Lower leg skin (tissue), 4 donors: ENCODE measurements around the gene CLP1. TPM values are rescaled to one million over a fixed set of nuclear protein-coding genes. Genes with fewer than 3 reads are reported as not detected.

ENCODE experiments used
- DNase-seq, 2 donors: peaks; one replicate each; pipeline ENCODE4 v3.0.0-alpha.2; 2019; ENCODE audit warnings: low spot score in 2 of 2
- H3K4me3 ChIP-seq: fragments of 200-600 bp; sonication (generic); 2 replicates; pipeline ENCODE4 v1.5.1; 2017; ENCODE audit warnings: mild to moderate bottlenecking, low read depth; ENCODE audit not compliant: poor library complexity, severe bottlenecking
- CTCF ChIP-seq, 3 donors: fragments of 450-650 bp; IDR thresholded peaks; one replicate each; pipeline ENCODE4 v1.5.1; 2016; ENCODE audit warnings: antibody characterized with exemption in 3 of 3, mild to moderate bottlenecking in 3 of 3, moderate library complexity in 2 of 3
- POLR2A ChIP-seq, 2 donors: fragments of 450-650 bp; IDR thresholded peaks; one replicate each; pipeline ENCODE4 v1.6.1; 2016 to 2017; ENCODE audit warnings: antibody characterized with exemption in 2 of 2, mild to moderate bottlenecking in 1 of 2, moderate library complexity in 1 of 2
- WGBS, 2 donors: methylation state at CpG; one replicate each; pipeline ENCODE4 v1.1.5; 2018; 5-methylcytosine and 5-hydroxymethylcytosine counted together
- intact Hi-C: fragments of 100-400 bp; cut with DNase I; formaldehyde crosslinking; loops from one replicate; pipeline ENCODE4 v1.15.0; 2023; ENCODE audit warnings: low total_unique reads
- microRNA counts, 2 donors: library from miRNA; unstranded; fragments of <30 nt; microRNA quantifications; one replicate each; lab custom pipeline; 2016
- microRNA-seq, 2 donors: library from miRNA; unstranded; fragments of <30 nt; microRNA quantifications; one replicate each; pipeline ENCODE4, GENCODE V29; 2016; ENCODE audit warnings: borderline replicate concordance in 2 of 2, borderline number of aligned reads in 1 of 2
- total RNA-seq, 4 donors: library from RNA; depleted of rRNA; stranded (reverse); fragments of >200 nt; gene quantifications; one replicate each; pipeline ENCODE4 v1.1.0, GENCODE V29; 2016

CLP1 gene
- total RNA-seq, 4 donors from 2014 or later: 14.0 to 29.2 (median 17.6) TPM

DNA sequence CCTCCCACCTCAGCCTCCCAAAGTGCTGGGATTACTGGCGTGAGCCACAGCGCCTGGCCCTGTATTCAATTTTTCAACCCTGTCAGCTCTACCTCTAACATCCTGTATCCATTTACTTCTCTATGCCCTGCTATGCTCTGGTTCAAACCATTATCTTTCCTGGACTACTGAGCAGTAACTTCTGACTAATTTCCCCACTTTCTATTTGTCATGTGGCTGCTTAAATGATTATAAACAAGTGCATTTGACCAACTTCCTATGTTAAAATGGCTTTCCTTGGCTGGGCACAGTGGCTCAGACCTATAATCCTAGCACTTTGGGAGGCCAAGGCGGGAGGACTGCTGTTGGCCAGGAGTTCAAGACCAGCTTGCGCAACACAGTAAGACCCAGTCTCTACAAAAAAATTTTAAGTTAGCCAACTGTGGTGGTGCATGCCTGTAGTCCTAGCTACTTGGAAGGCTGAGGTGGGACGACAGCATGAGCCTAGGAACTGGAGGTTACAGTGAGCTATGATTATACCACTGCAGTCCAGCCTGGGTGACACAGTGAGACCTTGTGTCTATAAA, 52.3 kb downstream of the CLP1 start:
- no peak for DNase-seq
- TF ChIP-seq CTCF (IDR thresholded peaks at IDR 0.05) (no peak), POLR2A (IDR thresholded peaks at IDR 0.05) (no peak)
- intact Hi-C loops: no loop called here
- 92 to 94% methylated on average over 5 of the region's 5 CpGs for WGBS, 2 donors
- no peak overlapping the region for H3K4me3 ChIP-seq

MicroRNAs encoded within 50 kb of the gene (microRNA counts, 767-probe panel; counts per million panel counts)
- microRNA hsa-miR-130a-3p (lab: Ali Mortazavi, UCI): 10,515 to 11,295 counts per million in 2 donors

Small RNA genes within 50 kb of the gene (microRNA-seq; reads per million reads assigned to microRNA genes)
- gene MIR130A: 6,652 to 7,357 reads per million in 2 donors

Other genes starting within 250 kb of the CLP1 start
- gene SLC43A3, start 230.6 kb upstream of the CLP1 start, total RNA-seq: 10 to 100 TPM; 12.4 to 66.4 (median 41.1) TPM
- 1 to 10 TPM in 3 of 4 donors, under 1 TPM in 1; 0.55 to 3.6 (median 2.3) TPM for gene RTN4RL2, start 197.2 kb upstream of the CLP1 start, total RNA-seq
- 10 to 100 TPM; 15.9 to 20.2 (median 18.3) TPM for gene SLC43A1, start 142.1 kb upstream of the CLP1 start, total RNA-seq
- gene TIMM10, start 127.0 kb upstream of the CLP1 start, total RNA-seq: 10 to 100 TPM; 24.3 to 53.2 (median 29.4) TPM
- not detected for gene SMTNL1, start 120.2 kb upstream of the CLP1 start, total RNA-seq
- gene UBE2L6, start 90.1 kb upstream of the CLP1 start, total RNA-seq: 10 to 100 TPM; 14.5 to 31.0 (median 19.9) TPM
- gene SERPING1, start 60.1 kb upstream of the CLP1 start, total RNA-seq: 100 to 1,000 TPM in 2 of 4 donors, 10 to 100 TPM in 2; 89.4 to 236 (median 103) TPM
- 1 to 10 TPM in 3 of 4 donors, under 1 TPM in 1; 0.91 to 4.3 (median 2.9) TPM for gene YPEL4, start 7.8 kb upstream of the CLP1 start, total RNA-seq
- gene ZDHHC5, start 10.4 kb downstream of the CLP1 start, total RNA-seq: 10 to 100 TPM; 72.9 to 99.1 (median 84.5) TPM
- 10 to 100 TPM; 19.4 to 25.5 (median 23.0) TPM for gene MED19, start 54.5 kb downstream of the CLP1 start, total RNA-seq
- 10 to 100 TPM; 41.8 to 60.4 (median 45.4) TPM for gene TMX2, start 54.8 kb downstream of the CLP1 start, total RNA-seq
- 100 to 1,000 TPM; 113 to 133 (median 124) TPM for gene SELENOH, start 83.7 kb downstream of the CLP1 start, total RNA-seq
- gene BTBD18, start 94.1 kb downstream of the CLP1 start, total RNA-seq: not detected
- gene CTNND1, start 104.0 kb downstream of the CLP1 start, total RNA-seq: 100 to 1,000 TPM; 186 to 243 (median 197) TPM